Tibial nerve (tissue), 4 donors: ENCODE measurements around the gene BCORL1.

Source experiments
- EP300 ChIP-seq, 2 donors: sonication (generic); formaldehyde crosslinking; IDR thresholded peaks; one replicate each; pipeline ENCODE4 v1.6.1; 2017; ENCODE audit warnings: antibody characterized with exemption in 2 of 2, mild to moderate bottlenecking in 1 of 2
- TF ChIP-seq, protein P1 (sequence below), 5 experiments: fragments of 200-600 bp in 3 of 5; fragments of 450-650 bp in 2 of 5; sonication (generic) in 3 of 5; IDR thresholded peaks; one replicate each; pipeline ENCODE4 v1.5.1; 2016 to 2019; ENCODE audit warnings: antibody characterized with exemption in 5 of 5, mild to moderate bottlenecking in 3 of 5, moderate library complexity in 2 of 5

DNA sequence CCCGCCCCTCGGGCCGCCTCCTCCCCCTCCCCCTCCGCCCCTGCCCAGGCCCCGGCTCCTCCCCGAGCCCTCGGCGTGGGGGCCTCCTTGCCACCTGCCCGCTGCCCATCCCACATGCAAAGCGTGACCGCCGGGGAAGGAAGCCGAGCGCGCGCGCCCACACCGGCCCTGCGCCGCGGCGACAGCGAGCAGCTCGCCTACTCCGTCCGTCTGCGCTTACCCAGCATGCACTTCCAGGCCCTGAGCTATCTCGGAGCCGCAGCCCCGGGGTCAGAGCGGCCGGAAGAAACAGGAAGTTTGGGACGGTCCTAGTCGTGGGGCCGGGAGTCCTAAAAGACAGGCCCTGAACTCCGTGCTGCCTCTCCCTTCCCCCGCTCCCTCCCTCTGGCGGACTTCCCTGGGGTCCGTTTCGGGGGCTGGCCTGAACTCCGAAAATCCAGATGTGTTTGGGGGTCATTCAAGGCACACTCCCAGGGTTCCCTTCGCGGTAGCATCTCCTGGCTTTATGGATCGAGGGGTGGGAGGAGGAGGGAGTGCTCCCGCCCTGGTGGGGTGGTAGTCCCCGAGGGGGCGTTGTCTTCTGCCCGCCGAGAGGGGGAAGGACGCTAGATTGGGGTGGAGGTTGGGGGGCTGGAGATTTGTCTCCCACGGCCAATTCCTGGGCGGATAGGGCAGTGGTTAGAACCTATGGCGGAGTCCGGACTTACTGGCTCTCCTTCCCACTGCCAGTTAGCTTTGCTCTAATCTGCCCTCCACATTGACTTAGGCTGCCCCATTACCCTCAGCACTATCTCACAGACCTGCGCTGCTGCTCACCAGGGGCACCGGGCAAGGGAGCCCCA, 25.0 kb upstream of the BCORL1 start:
- TF ChIP-seq, protein P1, sequence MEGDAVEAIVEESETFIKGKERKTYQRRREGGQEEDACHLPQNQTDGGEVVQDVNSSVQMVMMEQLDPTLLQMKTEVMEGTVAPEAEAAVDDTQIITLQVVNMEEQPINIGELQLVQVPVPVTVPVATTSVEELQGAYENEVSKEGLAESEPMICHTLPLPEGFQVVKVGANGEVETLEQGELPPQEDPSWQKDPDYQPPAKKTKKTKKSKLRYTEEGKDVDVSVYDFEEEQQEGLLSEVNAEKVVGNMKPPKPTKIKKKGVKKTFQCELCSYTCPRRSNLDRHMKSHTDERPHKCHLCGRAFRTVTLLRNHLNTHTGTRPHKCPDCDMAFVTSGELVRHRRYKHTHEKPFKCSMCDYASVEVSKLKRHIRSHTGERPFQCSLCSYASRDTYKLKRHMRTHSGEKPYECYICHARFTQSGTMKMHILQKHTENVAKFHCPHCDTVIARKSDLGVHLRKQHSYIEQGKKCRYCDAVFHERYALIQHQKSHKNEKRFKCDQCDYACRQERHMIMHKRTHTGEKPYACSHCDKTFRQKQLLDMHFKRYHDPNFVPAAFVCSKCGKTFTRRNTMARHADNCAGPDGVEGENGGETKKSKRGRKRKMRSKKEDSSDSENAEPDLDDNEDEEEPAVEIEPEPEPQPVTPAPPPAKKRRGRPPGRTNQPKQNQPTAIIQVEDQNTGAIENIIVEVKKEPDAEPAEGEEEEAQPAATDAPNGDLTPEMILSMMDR (IDR thresholded peaks at IDR 0.05): no peak
- TF ChIP-seq EP300 (IDR thresholded peaks at IDR 0.05): no peak
